Hair follicular keratinocyte (primary cell): ENCODE data around the gene PALM2AKAP2. TPM values are rescaled to one million over a fixed set of nuclear protein-coding genes. Genes with fewer than 3 reads are reported as not detected.

Experiments used
- total RNA-seq: library from RNA; depleted of rRNA; stranded (reverse); fragments of >200 nt; gene quantifications from 2 replicates; pipeline ENCODE4 v1.2.3, GENCODE V29; 2015

PALM2AKAP2 gene
- total RNA-seq: 1.9 and 3.3 TPM in 2 replicates

GRCh38 chr9:109779711-109780452 is at the start of gene PALM2AKAP2:
Gene PALM2AKAP2 (plus strand): TSS chr9:109780198. CDS start chr9:109780489, 291 bp downstream.

